Mucosa of descending colon (tissue), 3 donors: Measurements from ENCODE around the gene VAV1. TPM values are rescaled to one million over a fixed set of nuclear protein-coding genes. Genes with fewer than 3 reads are reported as not detected.
"Not testable (repeated sequence)": the region's sequence is repeated elsewhere in the genome, so short reads cannot be mapped to it uniquely, and the experiment has no call there.

Experiments
- ATAC-seq: fragments of 200-7000 bp; cut with Tn5 transposase; one replicate; pipeline ENCODE4 v1.9.1; 2020; ENCODE audit warnings: mild to moderate bottlenecking, moderate library complexity
- DNase-seq, 3 donors: peaks; one replicate each; pipeline ENCODE4 v3.0.0-alpha.2; 2020
- H3K36me3 ChIP-seq: fragments of 200-600 bp; one replicate; pipeline ENCODE4 v1.8.0; 2021; ENCODE audit warnings: low read depth, mild to moderate bottlenecking
- H3K4me1 ChIP-seq: fragments of 200-600 bp; one replicate; pipeline ENCODE4 v1.8.0; 2021; ENCODE audit warnings: low read depth, mild to moderate bottlenecking
- H3K4me3 ChIP-seq: fragments of 200-600 bp; one replicate; pipeline ENCODE4 v1.8.0; 2021; ENCODE audit warnings: mild to moderate bottlenecking
- H3K9me3 ChIP-seq: fragments of 200-600 bp; one replicate; pipeline ENCODE4 v1.8.0; 2021; ENCODE audit warnings: mild to moderate bottlenecking
- CTCF ChIP-seq: fragments of 200-600 bp; IDR thresholded peaks from one replicate; pipeline ENCODE4 v1.8.0; 2022; ENCODE audit warnings: antibody characterized with exemption, mild to moderate bottlenecking
- intact Hi-C, 2 donors: fragments of 100-400 bp; cut with DNase I in 1 of 2; cut with micrococcal nuclease in 1 of 2; formaldehyde crosslinking; loops; one replicate each; pipeline versions ENCODE4 v1.11.0 to v1.11.1; 2022; cut with DNase I, micrococcal nuclease
- total RNA-seq, 3 donors: library from RNA; stranded (reverse); fragmentation: NEBNext Ultra II Directional in 2 of 3; extraction: Animal tissue kit (Norgen Biotek cat#: 25700) in 2 of 3; gene quantifications; one replicate each; pipeline versions ENCODE4 v1.2.1 to v1.2.4, GENCODE V29; 2021 to 2023
- donor health status: DM: no; HTN: no; CAD: no; lungs with moderate emphysema.
- donor health status: DM: no; HTN: no; CAD: no.
- donor health status: DM: no; HTN: yes; CAD: no.

VAV1 gene
- total RNA-seq, 3 donors from 2014 or later, result 6.0 to 12.3 (median 10.7) TPM

GRCh38 chr19:6828306-6828697 lies 55.8 kb downstream of the VAV1 start:
- no peaks in the 10 kb centered on the region for H3K9me3 ChIP-seq
- H3K36me3 ChIP-seq, result no peaks in the 10 kb centered on the region
- no peaks in the 10 kb centered on the region for H3K4me1 ChIP-seq
- DNase-seq (no peak), ATAC-seq (no peak)
- TF ChIP-seq CTCF, result no peak
- intact Hi-C loops, result no loop called here
- H3K4me3 ChIP-seq, result no peak overlapping the region

- Histone ChIP-seq H3K9me3 (no peaks in the 10 kb centered on the region), H3K4me3 (no peak overlapping the region), H3K4me1 (no peaks in the 10 kb centered on the region), H3K36me3 (no peaks in the 10 kb centered on the region)
- peak; percentile 44 for ATAC-seq
- peak in 1 of 3 donors; percentile 5 for DNase-seq
- no peak for TF ChIP-seq CTCF
- intact Hi-C loops, result no loop called here
Measured at GRCh38 chr19:6828698-6829633, 56.5 kb downstream of the VAV1 start.

- H3K9me3 ChIP-seq, H3K4me3 ChIP-seq, ATAC-seq, DNase-seq, H3K36me3 ChIP-seq, intact Hi-C loops, H3K4me1 ChIP-seq: not testable (repeated sequence)
Measured at GRCh38 chr19:6829829-6830228, 57.3 kb downstream of the VAV1 start.

GRCh38 chr19:6831084-6831483 lies 58.6 kb downstream of the VAV1 start:
- DNase-seq, H3K4me3 ChIP-seq, H3K36me3 ChIP-seq, H3K4me1 ChIP-seq, intact Hi-C loops, ATAC-seq, H3K9me3 ChIP-seq: not testable (repeated sequence)

- no peak for DNase-seq
- no peaks in the 10 kb centered on the region for H3K9me3 ChIP-seq
- no peak for ATAC-seq
- intact Hi-C loops, result no loop called here
- H3K36me3 ChIP-seq, result no peaks in the 10 kb centered on the region
- H3K4me1 ChIP-seq, result no peaks in the 10 kb centered on the region
- no peak for TF ChIP-seq CTCF
- no peak overlapping the region for H3K4me3 ChIP-seq
Measured at GRCh38 chr19:6832412-6832811, 59.9 kb downstream of the VAV1 start.

- Histone ChIP-seq H3K4me1 (no peaks in the 10 kb centered on the region), H3K9me3 (no peaks in the 10 kb centered on the region), H3K36me3 (no peaks in the 10 kb centered on the region), H3K4me3 (no peak overlapping the region)
- DNase-seq, result no peak
- no peak for TF ChIP-seq CTCF
- no peak for ATAC-seq
- intact Hi-C loops, result no loop called here
Measured at GRCh38 chr19:6833166-6833790, 60.8 kb downstream of the VAV1 start.
